ENCODE data around the gene NT5DC4.
"Not testable (repeated sequence)": the region's sequence is repeated elsewhere in the genome, so short reads cannot be mapped to it uniquely, and the experiment has no call there.

Gene NT5DC4

DNA sequence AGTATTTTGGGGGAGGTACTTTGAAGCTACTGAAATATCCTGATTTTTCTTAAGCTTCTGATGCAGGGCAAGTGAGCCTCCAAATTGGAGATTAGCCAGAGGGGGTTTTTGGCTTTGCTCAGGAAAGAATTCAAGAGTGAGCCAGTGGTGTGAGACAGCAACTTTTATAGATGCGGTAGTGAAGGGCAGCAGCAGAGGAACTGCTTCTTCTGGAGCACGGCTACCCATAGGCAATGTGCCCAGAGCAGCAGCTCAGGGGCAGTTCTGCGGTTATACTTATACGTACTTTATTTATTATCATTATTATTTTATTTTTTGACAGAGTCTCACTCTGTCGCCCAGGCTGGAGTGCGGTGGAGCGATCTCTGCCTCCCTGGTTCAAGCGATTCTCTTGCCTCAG, 19.8 kb upstream of the NT5DC4 start:
- no peak for DNase-seq

DNA sequence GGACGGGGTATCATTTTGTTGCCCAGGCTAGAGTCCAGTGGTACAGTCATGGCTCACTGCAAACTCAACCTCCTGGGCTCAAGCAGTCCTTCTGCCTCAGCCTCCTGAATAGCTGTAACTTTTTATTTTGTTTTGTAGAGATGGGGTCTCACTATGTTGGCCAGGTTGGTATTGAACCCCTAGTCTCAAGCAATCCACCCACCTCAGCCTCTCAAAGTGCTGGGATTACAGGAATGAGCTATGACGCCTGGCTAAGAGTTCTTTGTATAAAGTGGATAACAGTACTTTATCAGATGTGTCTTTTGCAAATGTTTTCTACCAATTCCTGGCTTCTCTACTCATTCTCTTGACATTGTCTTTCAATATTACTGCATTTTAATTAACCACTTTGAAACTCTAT, 17.1 kb upstream of the NT5DC4 start:
- no peak for DNase-seq

DNA sequence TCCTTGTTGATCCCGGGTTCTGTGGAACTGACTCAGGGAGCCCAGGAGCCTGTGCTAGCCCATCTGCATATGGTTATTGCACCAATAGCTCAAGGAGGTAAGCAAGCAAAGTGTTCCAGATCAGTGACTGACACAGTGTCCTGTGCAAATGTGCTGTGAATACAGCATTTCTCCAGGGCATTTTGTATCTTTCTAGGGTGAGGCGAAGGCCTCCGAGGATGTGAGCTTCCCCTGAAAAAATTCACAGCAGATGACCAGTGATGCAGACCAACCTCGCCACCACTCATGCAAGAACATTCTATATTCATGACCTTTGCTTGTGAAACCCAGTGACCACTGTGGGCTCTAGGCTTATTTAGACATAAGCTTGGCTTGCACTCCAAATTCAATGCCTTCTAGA, 15.2 kb upstream of the NT5DC4 start:
- DNase-seq = no peak

DNA sequence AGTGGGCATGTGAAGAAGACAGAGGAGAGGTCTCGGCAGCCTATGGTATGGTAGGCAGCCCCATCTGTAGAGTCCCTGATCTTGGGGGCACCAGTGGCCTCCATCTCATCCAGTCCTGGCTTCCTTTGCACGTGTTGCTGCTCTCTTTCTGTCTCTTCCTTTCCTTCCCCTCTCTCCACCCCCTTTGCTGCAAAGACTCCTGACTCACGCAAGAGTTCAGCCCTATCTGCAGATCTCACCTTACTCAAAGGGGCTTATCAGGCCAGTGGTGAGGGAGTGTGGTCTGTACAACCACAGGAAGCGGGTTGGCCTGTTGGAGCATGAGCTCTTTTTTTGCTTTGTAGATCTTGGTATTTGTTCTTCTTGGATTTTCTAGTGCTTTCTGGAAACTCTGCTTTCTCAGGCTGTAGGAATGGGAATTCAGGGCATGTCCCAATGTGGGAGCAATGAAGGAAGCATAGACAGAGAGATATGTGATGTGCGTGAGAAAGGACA, 14.6 kb upstream of the NT5DC4 start:
- peak; percentile 45 to 66 for DNase-seq

DNA sequence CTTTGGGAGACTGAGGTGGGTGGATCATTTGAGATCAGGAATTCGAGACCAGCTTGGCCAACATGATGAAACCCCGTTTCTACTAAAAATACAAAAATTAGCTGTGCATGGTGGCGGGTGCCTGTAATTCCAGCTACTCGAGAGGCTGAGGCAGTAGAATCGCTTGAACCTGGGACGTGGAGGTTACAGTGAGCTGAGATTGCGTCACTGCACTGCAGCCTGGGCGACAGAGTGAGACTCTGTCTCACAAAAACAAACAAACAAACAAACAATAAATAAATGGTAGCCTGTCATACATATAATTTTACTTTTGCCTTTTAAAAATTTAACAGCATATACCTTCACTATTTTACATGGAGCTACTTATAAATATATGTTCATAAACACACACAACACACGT, 13.9 kb upstream of the NT5DC4 start:
- not testable (repeated sequence) for DNase-seq

DNA sequence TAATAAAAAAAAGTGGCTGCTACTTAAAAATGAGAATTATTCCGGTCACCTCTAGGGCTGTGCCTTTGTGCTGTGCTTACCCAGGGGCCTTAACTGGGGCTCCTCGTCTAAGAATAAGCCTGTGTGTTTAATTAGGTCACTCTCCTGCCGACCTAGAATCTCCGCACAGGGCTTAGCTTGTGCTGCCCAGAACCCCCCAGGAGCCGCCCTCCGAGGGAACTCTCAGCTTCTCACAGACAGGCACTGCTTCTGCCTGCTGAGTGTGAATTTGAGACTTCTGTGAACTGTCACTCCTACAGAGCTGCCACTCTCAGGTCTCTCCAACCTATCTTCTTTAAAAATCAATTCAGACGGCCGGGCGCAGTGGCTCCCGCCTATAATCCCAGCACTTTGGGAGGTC, 11.9 kb upstream of the NT5DC4 start:
- no peak for DNase-seq

DNA sequence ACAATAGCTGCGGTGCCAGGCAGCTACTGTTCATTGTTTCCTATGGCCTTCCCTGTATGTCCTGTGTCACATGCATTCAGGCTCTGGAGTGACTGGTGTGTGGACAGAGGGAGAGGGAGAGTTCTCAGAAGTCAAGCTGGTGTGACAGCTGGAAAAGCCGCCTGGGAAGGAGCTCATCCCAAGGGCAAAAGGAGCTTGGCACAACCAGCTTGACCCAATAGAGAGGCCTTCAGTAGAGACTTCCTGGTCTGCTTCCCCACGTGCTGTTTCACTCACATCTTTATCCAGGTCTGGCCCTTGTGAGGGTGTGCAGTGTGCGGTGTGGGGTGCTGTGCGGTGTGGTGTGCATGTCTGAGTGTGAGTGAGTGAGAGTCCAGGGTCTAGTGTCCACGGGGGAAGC, 11.1 kb upstream of the NT5DC4 start:
- DNase-seq = no peak

DNA sequence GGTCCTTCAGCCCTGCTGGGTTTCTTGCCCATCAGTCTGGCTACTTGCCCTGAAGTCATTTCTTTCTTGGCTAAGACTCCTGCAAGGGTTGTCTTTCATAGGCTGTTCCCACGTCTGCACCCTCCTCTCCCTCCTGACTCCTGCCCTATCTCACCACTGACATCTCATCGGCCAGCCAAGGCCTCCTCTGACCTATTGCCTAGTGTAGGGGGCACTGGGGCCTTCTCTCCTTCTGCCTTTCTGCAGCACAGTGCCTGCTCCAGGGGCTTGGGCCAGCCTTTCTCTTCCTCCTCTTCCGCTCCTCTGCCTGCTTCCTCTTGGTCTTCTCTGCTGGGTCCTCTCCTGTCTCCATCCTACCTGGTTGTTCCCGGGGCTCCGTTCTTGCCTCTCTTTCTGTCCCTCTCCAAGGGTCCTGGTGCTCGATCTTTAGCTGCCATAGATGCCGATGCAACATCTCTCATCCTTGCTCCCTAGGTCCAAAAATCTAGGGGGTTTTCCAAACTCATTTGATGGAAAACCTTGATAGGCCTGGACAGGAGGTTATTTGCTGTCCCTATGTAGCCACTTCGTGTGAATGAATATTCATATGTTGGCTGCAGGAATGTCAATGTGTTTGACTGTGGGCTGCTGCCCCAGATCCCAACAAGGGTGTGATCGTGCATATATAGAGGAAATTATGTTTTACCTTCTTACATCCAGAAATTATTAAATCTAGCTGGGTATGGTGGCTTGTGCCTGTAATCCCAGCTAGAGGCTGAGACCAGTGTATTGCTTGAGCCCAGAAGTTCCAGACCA, 9.7 kb upstream of the NT5DC4 start:
- DNase-seq = no peak

DNA sequence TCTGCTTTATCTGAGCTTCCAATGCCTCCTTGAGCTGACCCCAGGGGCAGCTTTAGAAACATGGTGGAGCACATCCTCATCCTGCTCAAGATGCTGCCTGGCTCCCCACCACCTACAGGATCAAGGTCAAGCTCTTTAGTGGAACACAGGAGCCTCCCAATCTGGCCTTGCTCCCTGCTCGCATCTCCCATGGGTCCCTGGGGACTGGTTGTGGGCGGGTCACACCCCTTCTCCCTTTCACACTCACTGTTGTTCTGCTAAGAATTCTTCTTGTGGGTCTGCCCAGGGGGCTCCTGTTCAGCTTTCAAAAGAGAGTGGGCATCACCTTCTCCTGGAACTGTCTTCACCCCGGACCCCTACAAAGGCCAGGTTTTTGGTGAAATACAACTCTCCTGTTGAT, 8.4 kb upstream of the NT5DC4 start:
- no peak for DNase-seq

DNA sequence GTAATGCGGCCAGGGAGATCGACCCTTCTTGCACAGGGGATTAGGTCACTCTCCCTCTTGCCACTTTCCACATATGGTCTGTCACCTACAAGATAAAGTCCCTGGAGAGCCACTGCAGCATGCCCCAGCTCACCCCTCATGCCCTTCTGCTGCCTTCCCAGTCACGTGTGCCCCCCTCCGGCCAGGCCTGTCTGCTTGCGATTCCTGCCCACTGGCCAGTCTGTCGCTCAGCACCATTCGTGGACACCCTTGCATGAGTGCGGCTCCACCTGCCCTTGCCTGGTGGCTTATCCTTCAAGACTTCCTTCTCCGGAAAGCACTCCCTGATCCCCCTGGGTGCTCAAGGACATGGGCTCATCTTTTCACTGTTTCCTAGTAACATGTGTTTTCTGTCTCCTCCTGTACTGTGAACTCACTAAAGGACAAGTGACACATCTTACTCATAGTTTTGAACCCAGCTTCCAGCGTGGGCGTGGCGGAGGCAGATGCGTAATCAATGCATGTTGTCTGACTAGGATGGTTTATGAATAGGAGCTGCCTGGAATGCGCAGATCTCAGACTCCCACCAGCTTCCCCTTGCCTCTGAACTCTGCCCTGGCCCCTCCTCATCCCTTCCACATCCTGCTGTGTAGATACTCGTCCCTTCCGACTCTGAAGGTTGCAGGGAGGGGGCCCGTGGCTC, 7.8 kb upstream of the NT5DC4 start:
- peak; percentile 70 to 81 for DNase-seq

DNA sequence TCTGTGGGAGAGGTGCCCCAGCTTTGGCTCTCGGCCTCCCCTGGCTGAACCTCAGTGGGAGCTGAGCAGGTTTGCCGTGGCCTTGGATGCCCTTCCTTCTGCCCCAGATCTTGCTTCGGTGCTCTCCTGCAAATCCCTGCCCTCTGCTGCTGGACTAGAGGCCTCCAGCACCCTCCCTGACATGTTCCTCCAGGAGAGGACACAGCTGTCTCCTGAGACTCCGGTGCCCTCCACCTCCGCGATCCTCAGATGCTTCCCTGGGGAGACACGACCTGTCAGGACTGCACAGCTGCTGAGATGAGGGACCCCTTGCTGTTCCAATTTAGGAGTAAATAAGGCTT, 7.3 kb upstream of the NT5DC4 start:
- no peak for DNase-seq

DNA sequence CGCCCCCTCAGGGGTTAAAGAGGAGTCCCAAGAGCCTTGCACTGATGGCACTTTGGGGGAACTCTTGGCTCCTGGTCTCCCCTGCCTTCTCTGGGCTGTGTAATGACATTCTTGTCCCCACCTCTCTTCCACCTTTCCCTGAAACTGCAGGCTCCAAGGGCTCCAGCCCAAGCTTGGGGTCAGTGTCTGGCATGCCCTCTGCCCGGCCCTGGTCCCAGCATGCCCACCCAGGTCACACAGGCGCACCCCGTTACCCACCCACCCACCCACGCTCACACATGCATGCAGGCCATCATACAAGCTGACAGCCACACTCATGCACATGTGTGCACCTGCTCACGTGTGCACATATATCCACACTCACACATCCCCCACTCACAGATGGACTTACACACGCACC, 6.9 kb upstream of the NT5DC4 start:
- DNase-seq = no peak

DNA sequence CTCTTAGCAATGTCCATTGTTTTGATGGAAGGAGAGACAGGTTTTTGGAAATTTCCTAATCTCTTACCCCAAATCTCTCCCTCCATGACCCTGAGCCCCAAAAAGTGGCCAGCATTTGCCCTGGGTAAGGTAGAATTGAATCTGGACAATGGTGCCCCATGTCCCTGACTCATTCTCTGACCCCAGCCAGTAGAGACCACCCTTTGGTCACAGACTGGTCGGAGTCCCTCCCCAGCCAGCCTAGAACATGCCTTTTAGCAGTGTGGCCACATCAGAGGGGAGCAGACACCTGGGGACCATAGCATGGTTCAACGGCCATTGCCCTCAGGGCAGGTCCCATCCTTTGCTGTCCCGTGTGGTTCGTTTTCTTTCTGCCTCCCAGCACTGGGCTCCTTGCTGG, 6.5 kb upstream of the NT5DC4 start:
- DNase-seq = no peak

DNA sequence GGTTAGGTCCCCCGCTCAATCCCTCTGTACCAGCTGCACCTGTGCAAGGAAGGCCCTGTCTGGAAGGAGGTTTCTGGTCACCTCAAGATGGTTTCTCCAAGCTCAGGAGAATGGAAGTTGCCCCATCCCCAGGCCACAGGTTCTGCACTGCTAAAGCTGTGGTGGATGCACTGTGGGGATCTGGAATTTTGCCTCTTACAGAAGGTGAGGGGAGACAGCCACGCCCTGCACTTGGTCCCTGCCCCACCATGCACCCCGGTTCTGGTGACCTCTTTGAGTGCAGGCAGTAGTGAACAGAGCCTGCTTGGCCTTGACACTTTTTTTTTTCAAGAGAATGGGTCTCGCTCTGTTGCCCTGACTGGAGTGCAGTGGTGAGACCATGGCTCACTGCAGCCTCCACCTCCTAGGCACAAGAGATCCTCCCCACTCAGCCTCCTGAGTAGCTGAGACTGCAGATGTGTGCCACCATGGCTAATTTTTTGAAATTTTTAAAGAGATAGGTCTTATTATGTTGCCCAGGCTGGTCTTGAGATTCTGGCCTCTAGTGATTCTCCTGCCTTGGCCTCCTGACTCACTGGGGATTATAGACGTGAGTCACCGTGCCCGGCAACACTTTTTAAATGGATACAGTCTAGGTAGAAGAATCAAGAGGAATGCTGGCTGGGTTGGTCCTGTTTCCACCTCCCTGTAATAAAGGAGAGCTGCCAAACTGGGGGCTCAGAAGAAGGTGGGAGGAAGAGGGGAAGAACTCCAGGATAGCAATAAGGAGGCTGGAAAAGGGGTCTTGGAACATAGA, 5.8 kb upstream of the NT5DC4 start:
- no peak for DNase-seq

DNA sequence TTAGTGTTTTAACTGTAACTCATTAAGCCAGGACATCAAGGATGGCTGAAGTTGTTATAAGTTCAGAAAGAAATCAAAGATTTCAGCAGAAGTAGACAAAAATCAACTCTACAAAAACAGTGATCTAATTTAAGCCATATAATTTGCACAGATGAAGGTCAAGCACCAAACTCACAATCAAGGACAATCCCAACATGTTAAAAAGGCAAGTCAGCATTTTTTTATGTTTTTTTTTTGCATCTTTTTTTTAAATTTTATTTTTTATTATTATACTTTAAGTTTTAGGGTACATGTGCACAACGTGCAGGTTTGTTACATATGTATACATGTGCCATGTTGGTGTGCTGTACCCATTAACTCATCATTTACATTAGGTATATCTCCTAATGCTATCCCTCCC, 4.7 kb upstream of the NT5DC4 start:
- not testable (repeated sequence) for DNase-seq

DNA sequence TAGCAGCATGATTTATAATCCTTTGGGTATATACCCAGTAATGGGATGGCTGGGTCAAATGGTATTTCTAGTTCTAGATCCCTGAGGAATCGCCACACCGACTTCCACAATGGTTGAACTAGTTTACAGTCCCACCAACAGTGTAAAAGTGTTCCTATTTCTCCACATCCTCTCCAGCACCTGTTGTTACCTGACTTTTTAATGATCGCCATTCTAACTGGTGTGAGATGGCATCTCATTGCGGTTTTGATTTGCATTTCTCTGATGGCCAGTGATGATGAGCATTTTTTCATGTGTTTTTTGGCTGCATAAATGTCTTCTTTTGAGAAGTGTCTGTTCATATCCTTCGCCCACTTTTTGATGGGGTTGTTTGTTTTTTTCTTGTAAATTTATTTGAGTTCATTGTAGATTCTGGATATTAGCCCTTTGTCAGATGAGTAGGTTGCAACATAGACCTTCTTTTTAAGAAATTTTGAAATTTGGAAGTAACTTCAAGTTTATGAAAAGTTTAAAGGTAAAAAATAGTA, 3.9 kb upstream of the NT5DC4 start:
- DNase-seq = not testable (repeated sequence)

DNA sequence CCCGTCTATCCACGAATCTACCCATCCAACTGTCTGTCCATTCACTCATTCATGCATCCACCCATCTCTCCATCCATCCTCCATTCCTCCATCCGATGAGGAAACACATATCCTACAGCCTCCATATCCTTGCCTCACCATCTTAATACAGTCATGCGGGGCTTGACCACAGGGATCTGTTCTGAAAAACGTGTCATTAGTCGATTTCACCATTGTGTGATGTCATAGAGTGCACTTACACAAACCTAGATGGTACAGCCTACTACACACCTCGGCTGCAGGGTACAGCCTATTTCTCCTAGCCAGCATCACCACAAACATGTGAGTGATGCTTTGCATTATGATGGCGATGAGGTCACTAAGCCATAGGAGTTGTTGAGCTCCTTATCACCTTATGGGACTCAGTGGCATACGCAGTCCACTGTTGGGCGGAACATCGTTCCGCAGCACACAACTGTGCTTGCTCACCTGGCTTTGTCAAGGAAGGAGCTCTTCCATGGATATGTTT, 1.9 kb upstream of the NT5DC4 start:
- DNase-seq = no peak

DNA sequence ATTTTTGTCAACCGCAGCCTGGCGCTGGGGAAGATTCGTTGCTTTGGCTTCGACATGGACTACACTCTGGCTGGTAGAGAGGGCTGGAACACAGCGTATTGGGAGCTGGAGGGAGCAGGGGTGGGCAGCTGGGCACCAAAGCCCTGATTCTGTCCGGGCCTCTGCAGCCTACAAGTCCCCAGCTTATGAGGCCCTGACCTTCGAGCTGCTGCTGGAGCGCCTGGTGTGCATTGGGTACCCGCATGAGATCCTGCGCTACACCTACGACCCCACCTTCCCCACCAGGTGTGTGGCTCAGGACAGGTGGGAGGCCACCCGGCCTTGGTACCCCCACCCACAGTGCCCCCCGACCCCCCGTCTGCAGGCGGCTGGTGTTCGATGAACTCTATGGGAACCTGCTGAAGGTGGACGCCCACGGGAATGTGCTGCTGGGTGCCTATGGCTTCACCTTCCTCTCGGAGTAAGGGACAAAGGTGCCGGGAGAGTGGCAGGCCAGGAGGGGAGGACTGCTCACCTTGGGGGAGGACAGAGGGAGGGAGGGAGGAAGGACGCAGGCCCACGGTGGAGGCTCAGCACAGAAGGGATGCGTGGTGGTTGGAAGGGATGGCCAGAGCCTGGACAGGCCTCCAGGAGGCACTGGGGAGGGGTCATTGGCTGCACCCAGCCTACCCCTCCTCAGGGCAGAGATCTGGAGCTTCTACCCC, 1.2 kb downstream of the NT5DC4 start:
- no peak for DNase-seq

DNA sequence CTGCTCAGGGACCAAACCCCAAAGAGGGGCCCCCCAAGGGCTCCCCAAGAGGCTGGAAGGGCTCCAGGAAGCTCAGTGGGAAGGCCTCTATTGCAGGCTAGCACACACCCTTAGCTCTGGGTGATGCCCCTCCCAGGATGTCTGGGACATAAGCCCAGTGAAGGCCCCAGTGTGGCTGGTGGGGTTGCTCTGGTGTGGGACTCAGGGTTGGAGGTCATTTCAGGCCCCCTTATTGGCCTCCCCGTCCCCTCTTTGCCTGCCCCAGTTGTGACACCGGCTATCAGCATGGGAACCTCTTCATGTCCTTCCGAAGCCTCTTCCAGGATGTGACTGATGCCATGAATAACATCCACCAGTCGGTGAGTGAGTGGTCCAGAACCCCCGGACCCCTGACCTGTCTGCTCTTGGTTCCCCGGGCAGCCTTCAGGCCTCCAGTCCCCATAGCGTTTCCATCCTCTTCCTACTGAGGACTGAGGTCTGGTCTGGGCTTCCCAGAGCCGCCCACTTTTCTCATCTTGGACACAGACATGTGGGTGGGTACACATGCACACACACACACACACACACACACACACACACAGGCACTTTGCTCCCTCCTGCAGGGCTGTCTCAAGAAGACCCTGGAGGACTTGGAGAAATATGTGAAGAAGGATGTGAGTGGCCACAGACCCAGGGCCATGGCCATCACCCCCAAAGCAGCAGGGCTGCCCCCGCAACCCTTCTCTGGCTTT, 2.2 kb downstream of the NT5DC4 start:
- no peak for DNase-seq

DNA sequence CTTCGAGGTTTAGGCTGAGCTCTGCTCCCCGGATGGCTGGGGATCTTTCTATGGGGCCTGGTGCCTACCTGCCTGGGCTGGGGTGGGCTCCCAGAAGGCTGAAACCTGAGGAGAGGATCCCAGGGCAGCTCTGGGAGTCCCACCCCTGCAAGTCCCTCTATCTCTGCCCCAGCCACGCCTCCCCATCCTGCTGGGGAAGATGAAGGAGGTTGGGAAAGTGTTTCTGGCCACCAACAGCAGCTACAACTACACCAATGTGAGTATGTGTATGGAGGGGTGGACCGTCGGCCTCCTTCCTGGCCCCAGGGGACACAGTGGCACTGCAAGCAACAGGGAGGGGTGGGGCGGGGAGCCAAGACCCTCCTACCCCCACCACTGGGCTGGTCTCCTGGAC, 2.7 kb downstream of the NT5DC4 start:
- no peak for DNase-seq

DNA sequence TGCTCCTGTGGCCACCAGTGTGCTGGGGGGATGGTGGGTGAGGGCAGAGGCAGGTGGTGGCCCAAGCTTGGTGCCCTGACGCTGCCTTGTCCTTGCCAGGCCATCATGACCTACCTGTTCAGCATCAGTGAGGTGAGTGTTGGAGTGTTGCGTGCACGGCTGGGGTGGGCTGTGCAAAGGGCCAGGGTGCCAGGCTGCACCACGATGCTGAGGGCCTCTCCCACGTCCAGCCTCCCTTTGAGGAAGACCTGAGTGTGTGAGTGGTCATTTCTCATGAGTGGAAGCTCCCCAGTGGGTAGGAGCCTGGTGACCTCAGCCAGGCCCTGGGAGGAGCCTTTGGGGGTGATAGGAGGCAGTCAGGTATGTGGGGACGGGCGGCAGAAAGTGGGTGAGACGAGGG, 3.2 kb downstream of the NT5DC4 start:
- DNase-seq = no peak
